Activated naive CD8-positive, alpha-beta T cell treated with anti-CD3 and anti-CD28 coated beads, Interleukin-2, amount 10 ng/mL, durations not matched to agents 7 days and 5 days (primary cell): ENCODE results near the gene PCNX4. TPM values are rescaled to one million over a fixed set of nuclear protein-coding genes. Genes with fewer than 3 reads are reported as not detected.

Experiments used
- ATAC-seq: fragments of 150-1000 bp; cut with Tn5 transposase; one replicate; pipeline ENCODE4 v1.10.0; 2021; ENCODE audit warnings: low read depth, moderate library complexity
- POLR2A ChIA-PET: fragments of 350-600 bp; sonication (Branson Sonifier 250); formaldehyde crosslinking; loops from one replicate; lab custom pipeline; 2021; ENCODE audit warnings: antibody characterized with exemption; lab: Charles Lee
- DNase-seq: peaks from one replicate; pipeline ENCODE4 v3.0.0; 2021
- H3K27ac Mint-ChIP-seq: one replicate; pipeline ENCODE4 v1.8.0; 2022; ENCODE audit warnings: mild to moderate bottlenecking, mixed read lengths
- H3K27me3 Mint-ChIP-seq: one replicate; pipeline ENCODE4 v1.8.0; 2022; ENCODE audit warnings: mild to moderate bottlenecking, moderate library complexity, mixed read lengths
- H3K36me3 Mint-ChIP-seq: one replicate; pipeline ENCODE4 v1.8.0; 2021; ENCODE audit warnings: mild to moderate bottlenecking, mixed read lengths
- H3K4me1 Mint-ChIP-seq: one replicate; pipeline ENCODE4 v1.8.0; 2021; ENCODE audit warnings: mixed read lengths
- H3K4me3 Mint-ChIP-seq: one replicate; pipeline ENCODE4 v1.8.0; 2022; ENCODE audit warnings: mild to moderate bottlenecking, moderate library complexity, mixed read lengths
- H3K9me3 Mint-ChIP-seq: one replicate; pipeline ENCODE4 v1.8.0; 2021; ENCODE audit warnings: mixed read lengths
- total RNA-seq, 2 experiments: library from RNA; stranded (reverse); gene quantifications; one replicate each; pipeline ENCODE4 v1.2.3, GENCODE V29; 2021

PCNX4 gene
- total RNA-seq, 2 experiments from 2014 or later, result 34.4 to 35.5 TPM

GRCh38 chr14:60184146-60184904 is 92.6 kb downstream of the PCNX4 start:
- POLR2A ChIA-PET, result interaction anchor here (1.4 to 2.1 kb wide), 3 partner anchors 19 to 219 kb away, joined by 5 to 9 read pairs (median 8); partner anchors contain the start of genes DHRS7 and PPM1A
- DNase-seq (no peak), ATAC-seq (peak; percentile 61)

GRCh38 chr14:60184905-60185555 is 93.3 kb downstream of the PCNX4 start:
- Mint-ChIP-seq H3K4me3 (no peak overlapping the region), H3K36me3 (no peaks in the 10 kb centered on the region), H3K27ac (no peak overlapping the region), H3K27me3 (no peaks in the 10 kb centered on the region), H3K4me1 (peaks cover 11% of the 10 kb centered on the region), H3K9me3 (peaks cover 1% of the 10 kb centered on the region)
- POLR2A ChIA-PET, result no interaction called here
- DNase-seq (no peak), ATAC-seq (no peak)

More at GRCh38 chr14:60184146-60184904, 92.6 kb downstream of the PCNX4 start:
- H3K4me1 Mint-ChIP-seq, result peaks cover 11% of the 10 kb centered on the region
- H3K9me3 Mint-ChIP-seq, result peaks cover 1% of the 10 kb centered on the region
- H3K4me3 Mint-ChIP-seq, result peak overlapping the region; percentile 79
- no peaks in the 10 kb centered on the region for H3K27me3 Mint-ChIP-seq
- H3K27ac Mint-ChIP-seq, result peak overlapping the region; percentile 84
- no peaks in the 10 kb centered on the region for H3K36me3 Mint-ChIP-seq

GRCh38 chr14:60188115-60188514 is 96.4 kb downstream of the PCNX4 start:
- peaks cover 11% of the 10 kb centered on the region for H3K4me1 Mint-ChIP-seq
- H3K27ac Mint-ChIP-seq, result no peak overlapping the region
- ATAC-seq (no peak), DNase-seq (no peak)
- H3K36me3 Mint-ChIP-seq, result no peaks in the 10 kb centered on the region
- no peaks in the 10 kb centered on the region for H3K9me3 Mint-ChIP-seq
- H3K4me3 Mint-ChIP-seq, result no peak overlapping the region
- H3K27me3 Mint-ChIP-seq, result no peaks in the 10 kb centered on the region
- POLR2A ChIA-PET, result no interaction called here

DNA sequence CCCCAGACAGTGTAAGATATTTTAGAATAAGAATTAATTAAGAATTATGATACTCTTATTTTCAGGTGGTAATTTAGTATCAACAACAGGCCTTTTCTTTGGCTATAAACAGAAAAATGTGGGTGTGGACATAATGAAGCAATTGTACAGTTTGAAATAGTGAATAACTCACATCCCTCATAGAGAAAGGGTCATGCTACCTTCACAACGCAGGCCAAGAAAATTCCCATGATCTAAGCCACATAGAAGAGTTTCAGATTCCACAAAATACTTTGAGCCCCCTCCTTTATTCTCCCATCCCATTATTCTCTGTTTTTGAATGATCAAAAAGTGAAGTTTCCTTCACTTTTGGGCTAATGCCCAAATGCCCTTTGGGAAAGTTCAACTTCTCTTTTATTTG is 97.0 kb downstream of the PCNX4 start:
- POLR2A ChIA-PET, result no interaction called here
- Mint-ChIP-seq H3K36me3 (no peaks in the 10 kb centered on the region), H3K4me3 (no peak overlapping the region), H3K27me3 (no peaks in the 10 kb centered on the region), H3K4me1 (peaks cover 6% of the 10 kb centered on the region), H3K9me3 (no peaks in the 10 kb centered on the region), H3K27ac (no peak overlapping the region)
- no peak for ATAC-seq
- DNase-seq, result no peak

GRCh38 chr14:60189923-60190840 is 98.5 kb downstream of the PCNX4 start:
- DNase-seq, result no peak
- POLR2A ChIA-PET, result no interaction called here

DNA sequence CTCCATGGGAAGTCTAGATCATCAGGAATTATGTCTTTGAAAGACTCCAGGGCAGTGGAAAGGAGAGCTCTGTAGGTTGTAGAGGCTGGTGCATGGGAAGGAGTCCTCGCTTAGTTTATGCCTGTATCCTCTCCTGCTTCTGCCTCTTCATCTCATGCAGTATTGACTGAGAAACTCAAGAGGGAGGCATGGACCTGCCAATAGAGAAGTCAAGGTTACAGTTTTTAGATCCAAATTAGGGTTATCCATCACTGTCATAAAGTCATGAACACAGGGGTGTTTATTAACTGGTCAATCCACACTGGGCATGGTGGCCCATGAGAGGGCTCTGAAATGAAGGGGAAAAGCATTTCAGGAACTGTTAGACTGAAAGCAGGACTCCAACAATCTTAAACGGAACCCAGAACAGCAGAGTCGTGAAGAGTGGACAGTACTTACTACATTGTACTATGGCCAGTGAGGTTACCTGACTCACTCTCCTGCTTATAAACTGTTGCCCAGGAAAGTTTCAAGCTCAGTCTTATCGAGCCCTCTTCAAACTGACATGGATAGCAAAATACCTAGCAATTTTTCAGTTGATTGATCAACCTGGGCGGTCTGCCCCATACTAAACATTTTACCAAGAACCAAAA is 103.6 kb downstream of the PCNX4 start:
- H3K9me3 Mint-ChIP-seq, result peaks cover 5% of the 10 kb centered on the region
- no peaks in the 10 kb centered on the region for H3K27me3 Mint-ChIP-seq
- no peak overlapping the region for H3K27ac Mint-ChIP-seq
- no peak for DNase-seq
- H3K36me3 Mint-ChIP-seq, result peaks cover 4% of the 10 kb centered on the region
- no peak for ATAC-seq
- POLR2A ChIA-PET, result no interaction called here
- H3K4me3 Mint-ChIP-seq, result no peak overlapping the region
- H3K4me1 Mint-ChIP-seq, result peaks cover 6% of the 10 kb centered on the region

More at GRCh38 chr14:60189923-60190840, 98.5 kb downstream of the PCNX4 start:
- Mint-ChIP-seq H3K27ac (no peak overlapping the region), H3K36me3 (no peaks in the 10 kb centered on the region), H3K9me3 (no peaks in the 10 kb centered on the region), H3K4me3 (no peak overlapping the region), H3K27me3 (no peaks in the 10 kb centered on the region), H3K4me1 (no peaks in the 10 kb centered on the region)
- ATAC-seq, result no peak

DNA sequence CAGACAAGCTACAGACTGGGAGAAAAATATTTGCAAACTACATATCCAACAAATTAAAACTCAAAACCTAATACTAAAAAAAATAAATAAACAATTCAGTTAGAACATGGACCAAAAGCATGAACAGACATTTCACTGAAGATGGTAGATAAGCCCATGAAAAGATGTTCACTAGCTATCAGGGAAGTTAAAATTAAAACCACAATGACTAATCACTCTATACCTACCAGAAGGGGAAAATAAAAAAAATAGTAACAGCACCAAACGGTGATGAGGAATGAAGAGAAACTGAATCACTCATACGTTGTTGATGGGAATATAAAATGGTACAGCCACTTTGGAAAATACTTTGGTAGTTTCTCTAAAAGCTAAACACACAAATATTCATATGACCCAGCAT is 104.6 kb downstream of the PCNX4 start:
- DNase-seq (no peak), ATAC-seq (no peak)
- H3K4me1 Mint-ChIP-seq, result peaks cover 6% of the 10 kb centered on the region
- POLR2A ChIA-PET, result interaction anchor here (0.5 kb wide), 1 partner anchor 21 kb away, joined by 3 read pairs; no protein-coding TSS in a partner anchor
- no peak overlapping the region for H3K27ac Mint-ChIP-seq
- H3K9me3 Mint-ChIP-seq, result peaks cover 5% of the 10 kb centered on the region
- no peak overlapping the region for H3K4me3 Mint-ChIP-seq
- H3K27me3 Mint-ChIP-seq, result no peaks in the 10 kb centered on the region
- H3K36me3 Mint-ChIP-seq, result peaks cover 4% of the 10 kb centered on the region

GRCh38 chr14:60197629-60198303 is 106.0 kb downstream of the PCNX4 start:
- peaks cover 6% of the 10 kb centered on the region for H3K4me1 Mint-ChIP-seq
- peaks cover 4% of the 10 kb centered on the region for H3K36me3 Mint-ChIP-seq
- POLR2A ChIA-PET, result no interaction called here

GRCh38 chr14:60199321-60199720 is 107.6 kb downstream of the PCNX4 start:
- H3K27me3 Mint-ChIP-seq, result peaks cover 5% of the 10 kb centered on the region
- DNase-seq (no peak), ATAC-seq (no peak)
- H3K27ac Mint-ChIP-seq, result no peak overlapping the region
- POLR2A ChIA-PET, result no interaction called here
- no peak overlapping the region for H3K4me3 Mint-ChIP-seq
- peaks cover 4% of the 10 kb centered on the region for H3K36me3 Mint-ChIP-seq
- peaks cover 6% of the 10 kb centered on the region for H3K4me1 Mint-ChIP-seq
- peaks cover 5% of the 10 kb centered on the region for H3K9me3 Mint-ChIP-seq

More at GRCh38 chr14:60197629-60198303, 106.0 kb downstream of the PCNX4 start:
- H3K27ac Mint-ChIP-seq, result no peak overlapping the region
- DNase-seq, result no peak
- H3K27me3 Mint-ChIP-seq, result no peaks in the 10 kb centered on the region
- no peak for ATAC-seq
- H3K4me3 Mint-ChIP-seq, result no peak overlapping the region
- H3K9me3 Mint-ChIP-seq, result peaks cover 5% of the 10 kb centered on the region

GRCh38 chr14:60204104-60204842 is 112.5 kb downstream of the PCNX4 start:
- H3K9me3 Mint-ChIP-seq, result no peaks in the 10 kb centered on the region
- no peak overlapping the region for H3K27ac Mint-ChIP-seq
- DNase-seq (no peak), ATAC-seq (no peak)
- H3K36me3 Mint-ChIP-seq, result peaks cover under 1% of the 10 kb centered on the region
- H3K27me3 Mint-ChIP-seq, result peaks cover 7% of the 10 kb centered on the region
- H3K4me1 Mint-ChIP-seq, result no peaks in the 10 kb centered on the region
- POLR2A ChIA-PET, result no interaction called here
- no peak overlapping the region for H3K4me3 Mint-ChIP-seq

DNA sequence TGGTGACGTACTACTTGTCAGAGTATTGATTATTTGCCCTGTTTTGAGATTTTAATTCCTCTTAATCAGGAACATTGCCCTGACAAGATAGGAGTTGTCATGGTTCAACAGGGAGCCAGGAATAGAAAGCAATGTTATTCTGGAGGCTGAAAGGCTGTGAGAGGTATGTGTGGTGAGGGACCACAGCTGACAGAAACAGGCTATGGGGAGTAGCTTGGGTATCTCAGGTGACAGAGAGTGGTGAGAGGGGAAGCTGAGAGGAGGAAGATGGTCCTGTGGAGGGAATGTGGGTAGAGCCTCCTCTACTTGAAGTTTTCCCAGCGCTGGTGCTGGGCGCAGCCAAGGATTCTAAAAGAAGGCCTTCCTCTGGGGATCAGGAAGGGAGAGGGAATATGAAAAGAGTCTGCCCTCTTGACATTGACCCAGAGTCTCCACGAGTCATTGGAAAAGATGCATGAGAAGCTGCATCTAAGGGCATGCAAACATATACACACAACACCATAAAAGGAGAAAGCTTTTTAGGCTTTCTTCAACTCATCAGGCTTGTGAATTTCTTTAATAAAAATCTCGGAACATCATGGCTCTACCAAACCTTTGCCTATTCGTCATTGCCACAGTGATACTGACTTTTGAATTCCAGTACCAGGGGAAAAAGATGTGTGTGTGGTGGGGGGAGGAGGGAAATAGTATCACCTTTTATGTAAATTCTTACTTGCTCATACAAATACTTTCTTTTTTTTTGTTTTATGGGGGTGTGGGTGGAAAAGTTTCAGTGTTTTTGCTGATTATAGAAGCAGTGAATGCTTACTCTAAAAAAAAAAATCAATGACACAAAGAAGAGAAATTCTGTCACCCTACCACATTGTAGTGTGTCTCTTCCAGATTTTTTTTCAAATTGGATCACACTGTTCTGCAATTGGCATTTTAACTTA is 113.4 kb downstream of the PCNX4 start:
- DNase-seq (no peak), ATAC-seq (no peak)
- H3K4me1 Mint-ChIP-seq, result no peaks in the 10 kb centered on the region
- no peaks in the 10 kb centered on the region for H3K9me3 Mint-ChIP-seq
- no peaks in the 10 kb centered on the region for H3K36me3 Mint-ChIP-seq
- POLR2A ChIA-PET, result no interaction called here
- peaks cover 12% of the 10 kb centered on the region for H3K27me3 Mint-ChIP-seq
- no peak overlapping the region for H3K4me3 Mint-ChIP-seq
- H3K27ac Mint-ChIP-seq, result no peak overlapping the region
